BJ (cell line): ENCODE data around the gene ADM5. TPM values are rescaled to one million over a fixed set of nuclear protein-coding genes. Genes with fewer than 3 reads are reported as not detected.

Experiments used
- CTCF ChIA-PET: fragments of 350-600 bp; formaldehyde crosslinking; extraction: SDS; loops from one replicate; lab custom pipeline; 2021; ENCODE audit warnings: antibody characterized with exemption, inconsistent platforms; lab: Yijun Ruan, JAX
- POLR2A ChIA-PET: fragments of 300-600 bp; sonication (Branson Sonifier 250); formaldehyde crosslinking; extraction: SDS; loops from one replicate; lab custom pipeline; 2021; ENCODE audit warnings: antibody characterized with exemption; lab: Charles Lee
- DNase-seq: peaks from one replicate; pipeline ENCODE4 v3.0.0-alpha.2; 2011; ENCODE audit warnings: low read depth
- H3K27me3 ChIP-seq: 2 replicates; pipeline ENCODE4 v1.6.0; 2011; ENCODE audit warnings: low read length; ENCODE audit not compliant: control insufficient read depth, insufficient read depth
- H3K36me3 ChIP-seq: 2 replicates; pipeline ENCODE4 v1.5.1; 2011; ENCODE audit warnings: low read length; ENCODE audit not compliant: control insufficient read depth, insufficient read depth
- H3K4me3 ChIP-seq: 2 replicates; pipeline ENCODE4 v1.5.1; 2011; ENCODE audit warnings: low read depth, mild to moderate bottlenecking, control low read depth, low read length
- CTCF ChIP-seq: IDR thresholded peaks from 2 replicates; pipeline ENCODE4 v1.5.1; 2011; ENCODE audit warnings: low read depth, mild to moderate bottlenecking, control low read depth, inconsistent platforms, low read length, moderate library complexity; ENCODE audit not compliant: insufficient read depth
- polyA plus RNA-seq: library from polyadenylated mRNA; depleted of rRNA; stranded (reverse); fragments of >200 nt; gene quantifications from 2 replicates; pipeline ENCODE4 v1.2.3, GENCODE V29; 2011

The ADM5 gene
- polyA plus RNA-seq, 1 experiment, result 0.39 TPM

GRCh38 chr19:49700563-49700962 is 11.2 kb downstream of the ADM5 start:
- ChIA-PET CTCF (interaction anchor here (1.2 kb wide), 1 partner anchor 16 kb away, joined by 7 read pairs; no protein-coding TSS in a partner anchor), POLR2A (no interaction called here)
- TF ChIP-seq CTCF, result no peak
- H3K27me3 ChIP-seq, result no peaks in the 10 kb centered on the region
- no peak for DNase-seq
- no peak overlapping the region for H3K4me3 ChIP-seq
- peaks cover 6% of the 10 kb centered on the region for H3K36me3 ChIP-seq

GRCh38 chr19:49701271-49701786 is 11.9 kb downstream of the ADM5 start:
- ChIA-PET CTCF (no interaction called here), POLR2A (no interaction called here)
- no peak for TF ChIP-seq CTCF
- H3K4me3 ChIP-seq, result no peak overlapping the region
- no peak for DNase-seq
- H3K27me3 ChIP-seq, result no peaks in the 10 kb centered on the region
- H3K36me3 ChIP-seq, result peaks cover 10% of the 10 kb centered on the region

GRCh38 chr19:49704888-49705642 is 15.7 kb downstream of the ADM5 start:
- Histone ChIP-seq H3K4me3 (no peak overlapping the region), H3K27me3 (no peaks in the 10 kb centered on the region), H3K36me3 (peaks cover 10% of the 10 kb centered on the region)
- no peak for DNase-seq
- TF ChIP-seq CTCF, result no peak
- POLR2A ChIA-PET, result no interaction called here
- CTCF ChIA-PET, result interaction anchor here (0.7 to 2.0 kb wide), 2 partner anchors 12 to 15 kb away, joined by 3 to 10 read pairs; no protein-coding TSS in a partner anchor

- Histone ChIP-seq H3K4me3 (no peak overlapping the region), H3K27me3 (no peaks in the 10 kb centered on the region), H3K36me3 (peaks cover 10% of the 10 kb centered on the region)
- POLR2A ChIA-PET, result no interaction called here
- DNase-seq, result no peak
- no peak for TF ChIP-seq CTCF
- CTCF ChIA-PET, result interaction anchor here (2.0 kb wide), 1 partner anchor 11 kb away, joined by 10 read pairs; no protein-coding TSS in a partner anchor
Measured at GRCh38 chr19:49705919-49706318, 16.5 kb downstream of the ADM5 start.

GRCh38 chr19:49710372-49710951 is 21.1 kb downstream of the ADM5 start:
- Histone ChIP-seq H3K4me3 (no peak overlapping the region), H3K36me3 (peaks cover 10% of the 10 kb centered on the region), H3K27me3 (no peaks in the 10 kb centered on the region)
- ChIA-PET CTCF (no interaction called here), POLR2A (no interaction called here)
- no peak for DNase-seq
- no peak for TF ChIP-seq CTCF
